Stimulated activated CD8-positive, alpha-beta memory T cell treated with anti-CD3 and anti-CD28 coated beads, Interleukin-7, amount 100 ng/mL, for 4 hours (primary cell): ENCODE data around the gene ARHGAP35.
"Not testable (repeated sequence)": the region's sequence is repeated elsewhere in the genome, so short reads cannot be mapped to it uniquely, and the experiment has no call there.

Source experiments
- DNase-seq, 2 donors: peaks; one replicate each; pipeline ENCODE4 v3.0.0-alpha.2; 2020; ENCODE audit warnings: low read depth in 2 of 2

ARHGAP35 gene

DNA sequence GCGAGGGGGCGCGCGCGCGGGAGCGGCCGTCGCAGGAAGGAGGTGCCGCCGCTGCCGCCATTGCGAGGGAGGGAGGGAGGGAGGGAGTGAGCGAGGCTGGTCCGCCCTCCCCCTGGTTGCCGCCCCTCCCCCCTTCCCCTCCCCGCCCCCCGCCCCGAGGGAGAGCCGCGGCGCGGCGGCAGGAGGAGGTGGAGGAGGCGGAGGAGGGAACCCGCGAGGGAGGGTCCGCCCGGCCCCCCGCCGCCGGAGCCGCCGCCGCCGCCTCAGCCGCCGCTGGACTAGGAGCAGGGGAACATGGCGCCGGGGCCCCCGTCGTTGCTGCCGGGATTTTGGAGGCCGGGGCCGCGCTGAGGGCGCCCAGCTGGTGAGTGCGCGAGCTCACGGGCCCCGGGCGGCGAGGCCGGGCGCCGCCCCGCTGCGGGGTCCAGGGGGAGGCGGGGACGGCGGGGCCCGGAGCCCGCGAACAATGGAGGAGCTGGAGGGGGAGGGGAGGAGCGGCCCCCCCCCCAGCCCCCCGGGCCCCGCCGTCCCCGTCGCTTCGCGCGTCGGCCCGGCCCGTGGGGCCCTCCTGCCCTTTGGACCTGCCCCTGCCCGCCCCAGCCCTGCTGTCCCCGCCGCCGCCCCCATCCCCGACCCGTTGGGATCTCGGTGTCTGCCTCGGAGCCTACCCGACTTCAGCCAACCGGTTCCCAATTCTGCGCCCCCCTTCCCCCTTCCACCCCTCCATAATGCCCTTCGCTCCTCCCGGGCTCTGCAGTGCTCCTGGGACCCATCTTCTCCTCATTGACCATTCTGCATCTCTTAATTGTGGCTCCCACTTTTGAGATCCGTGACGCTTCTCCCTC is at the start of gene ARHGAP35:
ARHGAP35 (plus strand) TSS at position 152 of the 845 bp plus-strand sequence. CDS start 57,679 bp downstream, outside the sequence.
- peak in 1 of 2 donors; percentile 80 for DNase-seq

GRCh38 chr19:46812977-46813838 is 47.6 kb upstream of the ARHGAP35 start:
- no peak for DNase-seq

GRCh38 chr19:46813839-46814358 is 46.9 kb upstream of the ARHGAP35 start:
- DNase-seq, result no peak

DNA sequence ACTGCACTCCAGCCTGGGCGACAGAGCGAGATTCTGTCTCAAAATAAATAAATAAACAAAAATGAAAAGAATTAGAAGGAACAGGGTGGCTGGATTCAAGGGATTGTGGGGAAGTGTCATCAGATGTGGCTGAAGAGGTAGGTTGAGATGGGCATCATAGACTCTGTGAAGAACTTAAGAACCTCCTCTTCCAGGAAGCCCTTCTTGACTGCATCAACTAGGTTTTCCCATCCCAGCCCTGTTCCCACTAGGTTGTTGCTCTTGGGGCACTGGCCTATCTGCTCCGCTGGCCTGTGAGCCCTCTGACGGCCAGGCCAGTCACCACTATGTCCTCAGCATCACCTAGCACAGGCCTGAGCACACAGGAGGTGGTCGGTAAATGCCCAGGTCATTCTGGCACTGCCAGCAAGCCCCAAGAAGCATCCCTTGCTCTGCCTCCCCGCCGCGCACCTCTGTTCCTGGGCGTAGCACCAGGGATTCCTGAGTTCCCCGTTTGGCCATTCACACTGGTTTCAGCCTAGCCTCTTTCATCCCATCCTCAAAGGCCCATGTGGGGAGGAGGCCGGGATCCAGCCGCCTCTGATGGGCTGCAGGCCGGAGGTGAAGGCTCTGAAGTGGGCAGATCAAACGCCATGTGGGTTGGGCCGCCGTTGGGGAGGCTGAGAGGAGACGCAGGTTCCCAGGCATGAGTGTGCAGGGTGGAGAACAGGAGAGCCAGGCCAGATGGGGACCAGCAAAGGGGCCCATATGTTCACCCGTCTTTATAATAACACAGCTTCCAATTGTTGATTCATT is 44.8 kb upstream of the ARHGAP35 start:
- no peak for DNase-seq

GRCh38 chr19:46818812-46819211 is 42.0 kb upstream of the ARHGAP35 start:
- DNase-seq, result no peak

- DNase-seq, result peak; percentile 26 to 36
Observed at GRCh38 chr19:46821512-46822409, 39.0 kb upstream of the ARHGAP35 start.

DNA sequence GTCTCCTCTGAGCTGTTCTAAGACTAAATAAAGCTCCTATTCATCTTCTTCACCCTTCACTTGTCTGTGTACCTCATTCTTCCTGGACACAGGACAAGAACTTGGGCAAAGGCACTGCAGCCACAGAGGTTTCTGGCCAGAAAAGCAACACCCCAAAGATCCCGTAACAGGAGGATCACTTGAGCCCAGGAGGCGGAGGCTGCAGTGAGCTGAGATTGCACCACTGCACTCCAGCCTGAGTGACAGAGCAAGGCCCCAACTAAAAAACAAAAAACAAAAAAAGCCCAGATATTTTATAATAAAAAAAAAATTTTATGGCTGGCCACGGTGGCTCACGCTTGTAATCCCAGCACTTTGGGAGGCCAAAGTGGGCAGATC is 38.4 kb upstream of the ARHGAP35 start:
- not testable (repeated sequence) for DNase-seq

DNA sequence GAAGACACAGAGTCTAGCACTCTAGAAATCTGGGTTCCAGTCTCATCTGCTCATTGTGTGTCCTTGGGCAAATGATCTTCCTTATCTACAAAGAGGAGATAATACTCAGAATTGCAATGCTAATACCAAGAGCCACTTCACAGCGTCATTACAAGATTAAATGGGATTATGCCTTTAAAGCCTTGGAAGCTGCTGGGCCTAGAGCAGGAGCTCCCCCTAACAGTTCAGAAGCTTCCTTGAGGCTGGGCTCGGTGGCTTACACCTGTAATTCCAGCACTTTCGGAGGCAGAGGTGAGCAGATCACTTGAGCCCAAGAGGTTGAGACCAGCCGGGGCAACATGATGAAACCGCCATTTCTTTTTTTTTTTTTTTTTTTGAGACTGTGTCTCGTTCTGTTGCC is 37.7 kb upstream of the ARHGAP35 start:
- DNase-seq, result no peak

DNA sequence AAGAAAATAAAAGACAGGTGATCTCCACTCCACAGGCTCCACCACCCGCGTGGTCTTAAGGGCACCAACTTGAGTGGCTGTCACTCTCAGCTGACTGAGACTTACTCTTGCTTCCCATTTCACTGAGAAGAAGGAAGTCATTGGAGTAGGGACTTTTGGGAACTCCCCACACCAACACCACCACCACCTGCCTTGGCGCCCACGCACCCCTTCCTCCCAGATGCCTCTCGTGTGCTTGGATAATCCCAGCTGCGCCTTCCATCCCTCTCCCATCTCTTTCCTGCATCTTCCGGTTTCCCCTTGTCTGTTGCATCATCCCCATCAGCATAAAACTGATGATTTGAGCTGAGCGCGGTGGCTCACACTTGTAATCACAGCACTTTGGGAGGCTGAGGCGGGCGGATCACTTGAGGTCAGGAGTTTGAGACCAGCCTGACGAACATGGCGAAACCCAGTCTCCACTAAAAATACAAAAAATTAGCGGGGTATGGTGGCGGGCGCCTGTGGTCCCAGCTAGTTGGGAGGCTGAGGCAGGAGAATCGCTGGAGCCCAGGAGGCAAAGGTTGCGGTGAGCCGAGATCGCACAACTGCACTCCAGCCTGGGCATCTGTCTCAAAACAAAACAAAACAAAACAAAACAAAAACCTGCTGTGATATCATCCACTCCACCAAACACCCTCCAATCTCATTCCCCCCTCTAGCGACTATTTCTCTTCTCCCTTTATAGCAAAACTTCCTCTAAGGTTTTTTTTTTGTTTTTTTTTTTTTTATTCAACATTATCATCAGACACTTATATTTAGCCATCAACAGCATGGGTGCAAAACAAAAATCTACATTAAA is 35.7 kb upstream of the ARHGAP35 start:
- DNase-seq, result no peak

- no peak for DNase-seq
Observed at GRCh38 chr19:46825731-46826055, 35.1 kb upstream of the ARHGAP35 start.

DNA sequence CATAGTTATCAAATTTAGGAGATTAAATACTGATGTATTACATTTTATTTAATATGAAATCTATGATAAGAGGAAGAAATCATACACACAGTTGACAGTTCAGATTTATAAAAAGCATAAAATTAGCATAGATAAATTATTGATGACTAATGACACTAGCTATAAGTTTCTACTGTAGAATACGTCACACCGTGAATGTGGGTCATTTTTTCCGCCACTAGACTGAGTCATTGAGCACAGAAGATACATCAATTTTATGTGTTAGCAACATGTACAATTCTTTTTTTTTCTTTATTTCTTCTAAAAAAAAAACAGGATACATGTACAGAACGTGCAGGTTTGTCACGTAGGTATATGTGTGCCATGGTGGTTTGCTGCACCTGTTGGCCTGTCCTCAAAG is 32.3 kb upstream of the ARHGAP35 start:
- peak; percentile 39 to 70 for DNase-seq

DNA sequence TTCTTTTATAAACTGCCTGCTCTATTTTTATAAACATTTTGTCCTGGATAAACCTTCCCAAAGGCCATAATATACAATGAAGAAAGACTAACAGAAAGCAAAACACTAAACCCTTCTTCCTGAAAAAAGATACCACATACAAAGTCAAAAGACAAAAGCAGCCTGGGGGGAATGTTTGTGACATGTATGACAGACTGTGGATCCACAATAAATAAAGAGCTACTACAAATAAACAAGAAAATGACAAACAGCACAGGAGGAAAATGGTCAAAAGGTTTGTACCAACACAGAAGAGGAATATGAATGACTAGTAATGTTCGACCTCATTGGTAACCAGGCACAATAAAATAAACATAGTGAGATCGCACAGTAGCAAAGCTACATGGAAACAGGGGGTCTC is 29.9 kb upstream of the ARHGAP35 start:
- DNase-seq, result no peak

DNA sequence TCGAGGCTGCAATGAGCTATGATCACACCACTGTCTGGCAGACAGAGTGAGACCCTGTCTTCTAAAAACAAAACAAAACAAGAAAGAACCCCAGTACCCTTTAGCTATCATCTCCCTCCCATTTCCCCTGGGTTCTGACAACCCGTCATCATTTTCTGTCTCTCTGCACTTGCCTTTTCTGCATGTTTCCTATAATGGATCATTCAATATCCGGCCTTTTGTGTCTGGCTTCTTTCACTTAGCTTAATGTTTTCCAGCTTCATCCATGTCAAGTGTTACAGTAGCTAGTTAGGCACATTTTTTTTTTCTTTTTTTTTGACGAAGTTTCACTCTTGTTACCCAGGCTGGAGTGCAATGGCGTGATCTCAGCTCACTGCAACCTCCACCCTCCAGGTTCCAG is 26.7 kb upstream of the ARHGAP35 start:
- no peak for DNase-seq

DNA sequence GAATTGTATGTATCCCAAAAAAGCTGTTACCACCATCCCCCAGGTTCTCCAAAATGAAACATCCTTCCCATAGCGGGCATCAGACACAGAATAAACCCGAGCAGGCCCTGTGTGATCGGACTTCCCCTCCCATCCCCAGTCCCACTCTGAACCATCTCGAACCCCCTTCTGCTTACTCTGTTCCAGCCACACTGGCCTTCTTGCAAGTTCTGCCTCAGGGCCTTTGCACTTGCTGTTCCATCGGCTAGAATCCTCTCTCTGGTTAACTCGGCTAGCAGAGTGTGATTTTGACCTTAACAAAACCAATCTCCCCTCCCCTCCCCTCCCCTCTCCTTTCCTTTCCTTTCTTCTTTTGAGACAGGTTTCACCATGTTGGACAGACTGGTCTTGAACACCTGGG is 25.8 kb upstream of the ARHGAP35 start:
- no peak for DNase-seq

DNA sequence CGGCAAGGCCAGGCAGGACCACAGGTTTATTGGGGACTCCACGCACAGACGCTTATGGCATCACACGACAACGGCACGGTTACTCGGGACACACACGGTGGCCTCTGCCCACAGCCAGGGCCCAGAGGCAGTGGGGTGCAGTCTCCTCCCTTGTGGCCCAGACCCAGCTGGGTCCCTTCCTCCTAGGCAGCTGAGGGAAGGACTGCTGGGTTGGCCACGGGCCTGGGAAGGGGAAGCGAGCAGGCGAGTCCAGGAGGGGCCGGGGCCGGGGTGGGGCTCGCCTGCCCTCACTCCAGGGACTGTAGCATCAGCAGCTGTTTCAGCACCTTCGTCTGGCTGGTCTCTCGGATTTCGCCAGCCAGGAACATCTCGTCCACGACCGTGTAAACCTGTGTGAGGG is 22.6 kb upstream of the ARHGAP35 start:
- DNase-seq, result no peak

DNA sequence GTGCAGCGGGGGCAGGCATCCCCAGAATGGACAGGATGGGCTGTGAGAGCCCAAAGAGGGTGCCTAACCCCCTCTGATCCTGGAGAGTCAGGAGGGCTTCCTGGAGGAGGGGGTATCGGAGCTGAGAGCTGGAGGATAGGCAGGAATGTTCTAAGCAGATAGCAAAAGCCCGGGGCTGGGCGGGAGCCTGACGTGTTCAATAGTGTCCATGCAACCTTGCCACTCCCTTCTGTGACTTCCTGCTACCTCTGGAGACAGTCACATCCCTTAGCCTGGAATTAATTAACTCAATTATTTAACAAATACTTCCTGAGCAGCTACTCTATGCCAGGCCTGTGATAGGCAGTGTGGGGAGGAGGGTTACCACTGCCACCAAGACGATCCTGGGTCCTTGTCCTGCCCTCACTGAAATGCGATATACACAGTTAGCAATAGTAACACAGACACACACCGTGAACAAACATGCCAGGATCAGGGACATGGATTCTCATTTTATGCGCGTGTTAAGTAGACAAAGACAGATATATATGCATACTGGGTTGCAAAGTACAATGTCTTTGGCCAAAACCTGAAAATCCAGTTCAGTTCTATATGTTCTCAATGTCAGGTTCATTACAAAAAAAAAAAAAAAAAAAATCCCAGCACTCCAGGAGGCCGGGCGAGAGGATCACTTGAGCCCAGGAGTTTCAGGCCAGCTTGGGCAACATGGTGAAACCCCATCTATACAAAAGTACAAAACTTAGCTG is 20.9 kb upstream of the ARHGAP35 start:
- DNase-seq, result no peak

- DNase-seq, result no peak
Observed at GRCh38 chr19:46840498-46840942, 20.3 kb upstream of the ARHGAP35 start.

- no peak for DNase-seq
Observed at GRCh38 chr19:46841458-46842083, 19.2 kb upstream of the ARHGAP35 start.

- no peak for DNase-seq
Observed at GRCh38 chr19:46842791-46843190, 18.0 kb upstream of the ARHGAP35 start.
